H9 (cell line): ENCODE results near the gene TIMM10. TPM values are rescaled to one million over a fixed set of nuclear protein-coding genes. Genes with fewer than 3 reads are reported as not detected.

ENCODE experiments used
- DNase-seq: peaks from one replicate; pipeline ENCODE4 v3.0.0-alpha.2; 2017
- H2AFZ ChIP-seq: one replicate; pipeline ENCODE4 v1.6.1; 2013; ENCODE audit warnings: mild to moderate bottlenecking, low read length, control low read depth, moderate library complexity
- H2AK5ac ChIP-seq: 2 replicates; pipeline ENCODE4 v1.6.1; 2013; ENCODE audit warnings: low read length, control low read depth, mixed read lengths; ENCODE audit not compliant: insufficient read length
- H2BK120ac ChIP-seq: one replicate; pipeline ENCODE4 v1.6.1; 2013; ENCODE audit warnings: low read depth, mild to moderate bottlenecking, low read length, control low read depth, inconsistent platforms; ENCODE audit not compliant: poor library complexity, severe bottlenecking
- H2BK12ac ChIP-seq: 2 replicates; pipeline ENCODE4 v1.6.1; 2013; ENCODE audit warnings: low read length, control low read depth, mixed read lengths, low read depth; ENCODE audit not compliant: insufficient read length
- H2BK15ac ChIP-seq: 2 replicates; pipeline ENCODE4 v1.6.1; 2013; ENCODE audit warnings: low read depth, low read length, control low read depth
- H2BK20ac ChIP-seq: one replicate; pipeline ENCODE4 v1.6.1; 2013; ENCODE audit warnings: low read depth, mild to moderate bottlenecking, low read length, control low read depth, inconsistent platforms; ENCODE audit not compliant: poor library complexity, severe bottlenecking
- H2BK5ac ChIP-seq: 2 replicates; pipeline ENCODE4 v1.6.1; 2013; ENCODE audit warnings: low read length, control low read depth, mixed read lengths; ENCODE audit not compliant: insufficient read length
- H3K14ac ChIP-seq: 2 replicates; pipeline ENCODE4 v1.6.1; 2013; ENCODE audit warnings: low read length, control low read depth; ENCODE audit not compliant: insufficient read depth
- H3K18ac ChIP-seq: 2 replicates; pipeline ENCODE4 v1.6.1; 2013; ENCODE audit warnings: low read depth, mild to moderate bottlenecking, mixed read lengths, low read length, control low read depth; ENCODE audit not compliant: insufficient read length
- H3K23ac ChIP-seq: 2 replicates; pipeline ENCODE4 v1.6.1; 2013; ENCODE audit warnings: low read length, control low read depth, mixed read lengths, low read depth; ENCODE audit not compliant: insufficient read length
- H3K23me2 ChIP-seq: 2 replicates; pipeline ENCODE4 v1.6.1; 2013; ENCODE audit warnings: low read depth, mild to moderate bottlenecking, mixed read lengths, low read length, control low read depth; ENCODE audit not compliant: insufficient read length, poor library complexity, severe bottlenecking
- H3K27ac ChIP-seq: 2 replicates; pipeline ENCODE4 v1.5.1; 2013; ENCODE audit warnings: low read length, control low read depth, mixed read lengths, low read depth; ENCODE audit not compliant: insufficient read length
- H3K27me3 ChIP-seq: 2 replicates; pipeline ENCODE4 v1.6.1; 2013; ENCODE audit warnings: low read length, control low read depth, inconsistent platforms; ENCODE audit not compliant: insufficient read depth
- H3K4ac ChIP-seq: 2 replicates; pipeline ENCODE4 v1.6.1; 2013; ENCODE audit warnings: low read depth, mild to moderate bottlenecking, control low read depth, inconsistent platforms, low read length, moderate library complexity
- H3K4me1 ChIP-seq: 2 replicates; pipeline ENCODE4 v1.6.1; 2013; ENCODE audit warnings: low read length, control low read depth, inconsistent platforms; ENCODE audit not compliant: insufficient read depth
- H3K4me2 ChIP-seq: 2 replicates; pipeline ENCODE4 v1.6.1; 2013; ENCODE audit warnings: low read length, control low read depth, mixed read lengths; ENCODE audit not compliant: insufficient read length, insufficient read depth
- H3K56ac ChIP-seq: 2 replicates; pipeline ENCODE4 v1.6.1; 2013; ENCODE audit warnings: low read depth, mild to moderate bottlenecking, mixed read lengths, low read length, control low read depth; ENCODE audit not compliant: insufficient read length
- H3K79me1 ChIP-seq: 2 replicates; pipeline ENCODE4 v1.6.1; 2013; ENCODE audit warnings: low read depth, mild to moderate bottlenecking, moderate library complexity, low read length, control low read depth, inconsistent platforms; ENCODE audit not compliant: insufficient read depth, poor library complexity, severe bottlenecking
- H3K79me2 ChIP-seq: 2 replicates; pipeline ENCODE4 v1.6.1; 2013; ENCODE audit warnings: low read length, control low read depth, inconsistent platforms; ENCODE audit not compliant: insufficient read depth
- H3K9ac ChIP-seq: 2 replicates; pipeline ENCODE4 v1.6.1; 2013; ENCODE audit warnings: low read length, control low read depth, mixed read lengths; ENCODE audit not compliant: insufficient read length; ENCODE audit errors: extremely low read depth
- H3K9me3 ChIP-seq: one replicate; pipeline ENCODE4 v1.6.1; 2013; ENCODE audit warnings: low read depth, low read length, inconsistent platforms; ENCODE audit not compliant: control insufficient read depth
- H3T11ph ChIP-seq: one replicate; pipeline ENCODE4 v1.6.1; 2013; ENCODE audit warnings: mild to moderate bottlenecking, low read length, control low read depth, inconsistent platforms
- H4K20me1 ChIP-seq: one replicate; pipeline ENCODE4 v1.6.1; 2013; ENCODE audit not compliant: control insufficient read depth, insufficient read length, insufficient read depth
- H4K5ac ChIP-seq: 2 replicates; pipeline ENCODE4 v1.6.1; 2013; ENCODE audit warnings: low read depth, mild to moderate bottlenecking, mixed read lengths, low read length, control low read depth; ENCODE audit not compliant: insufficient read length
- H4K8ac ChIP-seq: replicated peaks from 2 replicates; pipeline ENCODE4 v1.6.1; 2013; ENCODE audit warnings: low read length, control low read depth, mixed read lengths, low read depth; ENCODE audit not compliant: insufficient read length
- H4K91ac ChIP-seq: 2 replicates; pipeline ENCODE4 v1.6.1; 2013; ENCODE audit warnings: low read depth, mild to moderate bottlenecking, moderate library complexity, mixed read lengths, low read length, control low read depth; ENCODE audit not compliant: insufficient read length
- H3K27ac Mint-ChIP-seq, 3 experiments: 2 replicates in 2 of 3; 3 replicates in 1 of 3; pipeline ENCODE4 v1.8.0; 2020 to 2021; ENCODE audit warnings: mixed read lengths in 3 of 3, mild to moderate bottlenecking in 1 of 3, moderate library complexity in 1 of 3
- H3K27me3 Mint-ChIP-seq: 2 replicates; pipeline ENCODE4 v1.8.0; 2021; ENCODE audit warnings: low read depth, mild to moderate bottlenecking, moderate library complexity, mixed read lengths
- H3K36me3 Mint-ChIP-seq, 3 experiments: 2 replicates in 2 of 3; 3 replicates in 1 of 3; pipeline ENCODE4 v1.8.0; 2020 to 2021; ENCODE audit warnings: low read depth in 3 of 3, mixed read lengths in 3 of 3; ENCODE audit not compliant: insufficient read depth in 1 of 3
- H3K4me1 Mint-ChIP-seq, 2 experiments: 2 replicates each; pipeline ENCODE4 v1.8.0; 2020; ENCODE audit warnings: mixed read lengths in 2 of 2
- H3K4me3 Mint-ChIP-seq, 2 experiments: 2 replicates in 1 of 2; 3 replicates in 1 of 2; pipeline ENCODE4 v1.8.0; 2020 to 2021; ENCODE audit warnings: mild to moderate bottlenecking in 2 of 2, mixed read lengths in 2 of 2, moderate library complexity in 1 of 2
- H3K9me3 Mint-ChIP-seq, 2 experiments: 2 replicates in 1 of 2; 3 replicates in 1 of 2; pipeline ENCODE4 v1.8.0; 2020; ENCODE audit warnings: mild to moderate bottlenecking in 2 of 2, mixed read lengths in 2 of 2, moderate library complexity in 1 of 2
- CTCF ChIP-seq: fragments of 200-600 bp; sonication (generic); conservative IDR thresholded peaks from 3 replicates; pipeline ENCODE4 v1.8.0; 2021; ENCODE audit warnings: antibody characterized with exemption, mild to moderate bottlenecking
- WGBS: extraction: QIAGEN DNeasy Blood & Tissue Kit; methylation state at CpG from one replicate; pipeline ENCODE4 v1.1.7; 2013; ENCODE audit warnings: missing lambda C conversion rate, low lambda C conversion rate, mixed read lengths; ENCODE audit not compliant: insufficient read length; ENCODE audit errors: extremely low coverage; 5-methylcytosine and 5-hydroxymethylcytosine counted together
- total RNA-seq: library from RNA; stranded (reverse); gene quantifications from 2 replicates; pipeline ENCODE4 v1.2.1, GENCODE V29; 2021

TIMM10 gene
- total RNA-seq, 1 experiment from 2014 or later, result 130 TPM

DNA sequence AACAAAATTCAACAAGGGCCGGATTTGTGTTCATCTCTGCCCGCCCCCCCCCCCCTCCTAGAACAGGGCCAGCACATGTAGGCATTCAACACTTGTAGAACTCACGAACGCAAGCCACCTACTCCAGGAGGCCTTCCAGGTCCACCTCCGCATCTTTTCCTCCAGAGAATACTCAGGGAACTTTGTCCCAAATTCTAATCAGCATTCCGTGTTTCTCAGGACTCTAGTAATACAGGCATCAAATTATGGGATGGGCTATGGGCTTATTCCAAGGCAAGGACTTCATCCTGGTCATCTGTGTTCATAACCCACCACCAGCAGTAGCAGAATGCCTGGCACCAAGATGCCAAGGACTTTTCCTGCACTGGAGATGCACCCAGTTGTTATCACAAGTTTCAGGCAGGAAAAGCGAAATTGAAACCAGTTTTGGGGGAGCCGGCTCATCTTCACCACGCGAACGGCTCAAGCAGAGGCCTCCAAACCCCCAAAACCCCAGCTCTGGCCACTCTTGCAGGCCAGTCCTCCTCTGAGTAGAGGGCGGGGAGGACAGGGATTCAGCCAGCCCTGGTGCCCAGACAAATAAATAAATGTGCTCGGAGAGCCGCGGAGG is 36.5 kb upstream of the TIMM10 start:
- Mint-ChIP-seq H3K27me3 (peaks cover 15% of the 10 kb centered on the region), H3K9me3 (no peaks in the 10 kb centered on the region), H3K4me3 (peak overlapping the region; percentile 86 to 89), H3K4me1 (peaks cover 29 to 32% of the 10 kb centered on the region in 2 experiments), H3K27ac (peak overlapping the region in 1 of 3 experiments; percentile 62; a peak in 1 of 7 replicates), H3K36me3 (no peaks in the 10 kb centered on the region; a peak in 1 of 7 replicates)
- H4K20me1 ChIP-seq, result no peaks in the 10 kb centered on the region
- no peak overlapping the region for H2BK12ac ChIP-seq
- H3K27ac ChIP-seq, result no peak overlapping the region
- DNase-seq, result no peak
- no peak overlapping the region for H4K5ac ChIP-seq
- peak overlapping the region; percentile 42 for H3K9ac ChIP-seq
- H4K8ac ChIP-seq, result no peak overlapping the region
- no peak overlapping the region for H2BK120ac ChIP-seq
- no peaks in the 10 kb centered on the region for H3K79me2 ChIP-seq
- no peak overlapping the region for H2BK20ac ChIP-seq
- TF ChIP-seq CTCF, result no peak
- no peaks in the 10 kb centered on the region; the same call in 1 of the 2 replicates for H3K27me3 ChIP-seq
- H3K9me3 ChIP-seq, result no peaks in the 10 kb centered on the region
- WGBS, result no CpG with 5 or more reads among the region's 15 CpGs
- H3K18ac ChIP-seq, result no peak overlapping the region
- H3T11ph ChIP-seq, result no peak overlapping the region
- H3K56ac ChIP-seq, result no peak overlapping the region
- H2BK15ac ChIP-seq, result no peak overlapping the region
- no peak overlapping the region for H3K4ac ChIP-seq
- no peak overlapping the region for H4K91ac ChIP-seq
- 0 out of 2 replicates have a peak overlapping the region, but pooled peaks have one; percentile 26 for H3K14ac ChIP-seq
- H2BK5ac ChIP-seq, result no peak overlapping the region
- peaks cover 8% of the 10 kb centered on the region for H3K23me2 ChIP-seq
- no peak overlapping the region for H2AFZ ChIP-seq
- no peak overlapping the region for H3K23ac ChIP-seq
- H2AK5ac ChIP-seq, result no peak overlapping the region
- H3K4me2 ChIP-seq, result peak overlapping the region; percentile 82
- H3K4me1 ChIP-seq, result no peaks in the 10 kb centered on the region; the same call in 1 of the 2 replicates
- H3K79me1 ChIP-seq, result no peaks in the 10 kb centered on the region
